GM15510 (cell line): ENCODE measurements around the gene ISG20.

Source experiments
- POLR2A ChIP-seq: IDR thresholded peaks from 3 replicates; pipeline ENCODE4 v1.6.1; 2011; ENCODE audit warnings: borderline replicate concordance; ENCODE audit not compliant: insufficient read length; ENCODE audit errors: extremely low read depth

The ISG20 gene

DNA sequence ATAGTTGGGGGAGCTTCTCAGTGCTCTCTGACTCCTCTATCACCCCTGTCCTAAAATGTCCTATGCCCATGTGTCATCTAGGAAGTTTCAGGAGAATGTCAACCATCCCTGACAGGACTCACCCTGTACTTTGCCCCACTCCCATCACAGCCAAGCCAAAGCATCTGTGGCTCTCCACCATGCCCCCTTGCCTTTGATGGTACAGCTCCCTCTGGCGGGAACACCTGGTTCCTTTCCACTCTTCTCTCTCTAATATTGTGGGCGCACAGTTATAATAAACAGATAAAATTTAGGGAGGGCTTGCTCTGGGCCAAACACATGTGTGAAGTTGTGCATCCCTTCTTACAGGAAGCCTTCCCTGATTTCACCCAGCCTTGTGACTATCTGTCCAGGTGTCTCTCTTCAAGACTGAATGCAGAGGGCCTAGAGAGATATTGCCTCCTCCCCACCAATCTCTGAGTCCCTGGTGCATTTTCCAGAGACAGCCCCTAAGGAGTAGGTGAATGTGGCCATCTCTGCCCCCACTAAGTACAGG lies 62.8 kb downstream of the ISG20 start:
- TF ChIP-seq POLR2A: no peak

DNA sequence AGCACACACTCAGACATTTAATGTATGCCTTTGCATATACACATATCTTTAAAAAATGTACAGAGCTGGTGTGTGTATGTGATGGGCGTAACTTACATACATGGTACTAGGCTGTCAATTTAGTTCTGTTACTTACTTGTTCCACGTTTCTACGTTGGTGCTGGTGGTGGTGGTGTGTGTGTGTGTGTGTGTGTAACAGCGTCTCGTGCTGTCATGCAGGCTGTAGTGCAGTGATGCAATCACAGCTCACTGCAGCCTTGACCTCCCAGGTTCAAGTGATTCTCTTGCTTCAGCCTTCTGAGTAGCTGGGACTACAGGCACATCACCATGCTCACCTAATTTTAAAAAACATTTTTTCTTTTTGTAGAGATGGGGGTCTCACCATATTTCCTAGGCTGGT lies 64.2 kb downstream of the ISG20 start:
- no peak for TF ChIP-seq POLR2A

DNA sequence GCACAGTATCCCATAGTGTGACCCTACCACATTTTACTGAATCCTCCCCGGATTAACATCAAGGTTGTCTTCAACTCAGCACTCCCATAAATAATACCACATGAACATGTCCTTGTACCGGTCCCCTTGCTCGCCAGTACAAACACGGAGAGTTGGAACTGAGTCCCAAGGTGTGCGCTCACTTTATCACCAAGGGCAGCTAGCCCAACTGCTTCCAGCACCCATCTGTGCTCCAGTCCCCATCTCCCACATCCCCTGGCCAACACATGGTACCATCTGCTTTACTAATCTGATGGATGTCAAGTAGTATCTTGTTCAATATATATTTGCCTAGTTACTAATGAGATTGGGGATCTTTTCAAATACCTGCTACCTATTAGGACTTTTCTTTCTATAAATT lies 64.7 kb downstream of the ISG20 start:
- no peak for TF ChIP-seq POLR2A

DNA sequence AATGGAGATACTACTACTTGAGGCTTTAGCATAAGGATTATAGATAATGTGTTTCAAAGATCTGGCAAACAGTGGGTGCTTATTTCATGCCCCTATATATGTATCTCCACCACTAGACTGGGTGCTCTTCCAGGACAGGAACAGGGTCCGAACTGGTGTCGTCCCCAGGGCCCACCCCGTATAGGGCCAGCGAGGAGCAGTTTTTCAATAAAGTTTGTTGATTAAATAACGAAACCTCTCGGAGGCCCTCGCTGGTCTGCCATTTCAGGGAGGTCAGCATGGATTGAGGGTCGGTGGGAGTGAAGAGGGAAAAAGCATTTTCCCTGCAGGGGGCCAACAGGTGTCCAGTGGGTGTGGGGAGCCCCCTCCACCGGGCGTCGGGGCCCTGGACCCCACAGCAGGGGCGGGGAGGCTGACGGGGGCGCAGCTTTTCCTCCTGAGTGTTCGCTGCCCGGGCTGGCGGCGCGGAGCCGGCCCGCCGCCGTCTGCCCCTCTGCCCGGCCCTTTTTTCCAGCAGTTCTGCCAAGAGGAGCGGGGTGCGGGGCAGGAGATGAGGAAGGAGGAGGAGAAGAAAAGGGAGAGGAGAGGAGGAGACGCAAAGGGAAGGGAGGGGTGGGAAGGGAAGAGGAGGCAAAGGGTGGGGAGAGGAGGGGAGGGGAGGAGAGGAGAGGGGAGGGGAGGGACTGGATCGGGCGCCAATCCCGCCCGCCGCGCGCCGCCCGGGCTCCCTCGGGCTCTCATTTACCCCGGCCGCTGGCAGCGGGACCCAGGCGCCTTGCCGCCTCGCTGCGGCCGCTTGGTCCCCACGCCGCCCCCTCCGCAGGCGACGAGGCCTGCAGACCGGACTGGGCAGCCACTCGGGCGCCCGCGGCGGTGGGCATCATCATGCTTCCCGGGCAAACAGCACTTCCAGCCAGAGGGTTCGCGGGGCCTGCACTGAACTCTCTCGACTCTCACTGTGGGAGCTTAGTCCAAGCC lies 66.3 kb downstream of the ISG20 start:
- no peak for TF ChIP-seq POLR2A

DNA sequence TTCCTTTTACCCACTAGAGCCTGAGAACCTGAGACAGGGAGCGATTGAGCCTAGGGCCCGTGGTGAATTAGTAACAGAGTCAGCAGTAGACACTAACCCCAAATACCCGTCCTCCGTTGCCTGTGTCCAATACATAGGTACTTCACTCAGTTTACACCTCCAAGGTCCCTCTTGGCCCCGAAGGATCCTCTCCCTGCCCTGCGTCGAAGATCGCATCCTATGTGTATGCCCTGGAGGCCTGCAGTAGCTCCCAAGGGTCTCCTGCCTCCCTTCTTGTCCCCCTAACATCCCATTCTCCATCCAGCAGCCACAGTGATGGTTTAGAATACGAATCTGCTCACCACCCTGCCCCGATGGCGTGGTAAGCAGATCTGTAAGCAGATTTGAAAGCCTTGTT lies 67.0 kb downstream of the ISG20 start:
- no peak for TF ChIP-seq POLR2A
